GM21360 (cell line): Measurements from ENCODE around the gene CHIC1.

ENCODE experiments used
- ATAC-seq: cut with Tn5 transposase; IDR thresholded peaks from one replicate; pipeline ENCODE4 v1.9.1; 2021; ENCODE audit warnings: mild to moderate bottlenecking, moderate library complexity; ENCODE audit not compliant: unreplicated experiment

Gene CHIC1

DNA sequence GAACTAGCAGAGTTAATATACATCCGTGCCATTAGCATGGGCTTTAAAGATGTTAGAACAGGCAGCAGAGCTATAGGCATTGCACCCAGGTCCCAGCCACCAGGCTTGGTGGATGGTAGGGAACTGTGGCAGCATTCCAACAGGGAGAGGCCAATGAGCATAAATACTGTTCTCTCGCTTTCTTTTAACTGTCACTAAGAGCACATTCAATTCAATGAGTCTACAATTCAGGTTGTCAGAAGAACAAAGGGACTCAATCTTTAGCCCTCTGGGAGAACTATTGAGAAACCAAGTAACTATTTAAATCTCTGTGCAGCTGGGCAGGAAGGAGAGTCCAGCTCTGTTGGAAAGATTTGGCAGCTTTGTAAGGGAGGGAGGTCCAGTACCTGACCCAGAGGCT is 165.6 kb downstream of the CHIC1 start:
- ATAC-seq: no peak
